Measurements from ENCODE around the gene COPS3. TPM values are rescaled to one million over a fixed set of nuclear protein-coding genes. Genes with fewer than 3 reads are reported as not detected.

The COPS3 gene
- total RNA-seq, 1 experiment from 2014 or later, result 113 TPM

GRCh38 chr17:17223736-17224135 lies 57.3 kb downstream of the COPS3 start:
- Histone ChIP-seq H2BK120ac (ENCODE audit: low read depth, low read length, poor library complexity, severe bottlenecking) (no peak overlapping the region), H2AFZ (ENCODE audit: low read length) (no peak overlapping the region), H2BK15ac (ENCODE audit: low read depth, low read length) (no peak overlapping the region), H3K4me2 (ENCODE audit: insufficient read depth, insufficient read length, low read length) (no peak overlapping the region), H3K79me1 (ENCODE audit: insufficient read depth, low read depth, low read length, poor library complexity, severe bottlenecking) (no peaks in the 10 kb centered on the region), H4K91ac (ENCODE audit: insufficient read length, low read depth, low read length) (no peak overlapping the region), H2BK5ac (ENCODE audit: insufficient read length, low read length) (no peak overlapping the region), H3K14ac (ENCODE audit: insufficient read depth, low read length) (no peak overlapping the region), H3K4me1 (ENCODE audit: insufficient read depth, low read length) (no peaks in the 10 kb centered on the region), H3K56ac (ENCODE audit: insufficient read length, low read depth, low read length) (no peak overlapping the region), H3K18ac (ENCODE audit: insufficient read length, low read depth, low read length) (no peak overlapping the region), H3K9ac (ENCODE audit: extremely low read depth, insufficient read length, low read length) (no peak overlapping the region), H3K79me2 (ENCODE audit: insufficient read depth, low read length) (no peaks in the 10 kb centered on the region), H3K27me3 (ENCODE audit: insufficient read depth, low read length) (no peaks in the 10 kb centered on the region), H3K23me2 (ENCODE audit: insufficient read length, low read depth, low read length, poor library complexity, severe bottlenecking) (no peaks in the 10 kb centered on the region), H3K4ac (ENCODE audit: low read depth, low read length) (no peak overlapping the region), H3T11ph (ENCODE audit: low read length) (no peak overlapping the region), H2BK20ac (ENCODE audit: low read depth, low read length, poor library complexity, severe bottlenecking) (no peak overlapping the region), H2BK12ac (ENCODE audit: insufficient read length, low read depth, low read length) (no peak overlapping the region), H4K5ac (ENCODE audit: insufficient read length, low read depth, low read length) (no peak overlapping the region), H4K8ac (replicated peaks; ENCODE audit: insufficient read length, low read depth, low read length) (no peak overlapping the region), H3K27ac (ENCODE audit: insufficient read length, low read depth, low read length) (no peak overlapping the region), H2AK5ac (ENCODE audit: insufficient read length, low read length) (no peak overlapping the region), H3K23ac (ENCODE audit: insufficient read length, low read depth, low read length) (no peak overlapping the region), H4K20me1 (ENCODE audit: control insufficient read depth, insufficient read depth, insufficient read length) (no peaks in the 10 kb centered on the region), H3K9me3 (ENCODE audit: control insufficient read depth, low read depth, low read length) (no peaks in the 10 kb centered on the region)
- TF ChIP-seq, protein P1, sequence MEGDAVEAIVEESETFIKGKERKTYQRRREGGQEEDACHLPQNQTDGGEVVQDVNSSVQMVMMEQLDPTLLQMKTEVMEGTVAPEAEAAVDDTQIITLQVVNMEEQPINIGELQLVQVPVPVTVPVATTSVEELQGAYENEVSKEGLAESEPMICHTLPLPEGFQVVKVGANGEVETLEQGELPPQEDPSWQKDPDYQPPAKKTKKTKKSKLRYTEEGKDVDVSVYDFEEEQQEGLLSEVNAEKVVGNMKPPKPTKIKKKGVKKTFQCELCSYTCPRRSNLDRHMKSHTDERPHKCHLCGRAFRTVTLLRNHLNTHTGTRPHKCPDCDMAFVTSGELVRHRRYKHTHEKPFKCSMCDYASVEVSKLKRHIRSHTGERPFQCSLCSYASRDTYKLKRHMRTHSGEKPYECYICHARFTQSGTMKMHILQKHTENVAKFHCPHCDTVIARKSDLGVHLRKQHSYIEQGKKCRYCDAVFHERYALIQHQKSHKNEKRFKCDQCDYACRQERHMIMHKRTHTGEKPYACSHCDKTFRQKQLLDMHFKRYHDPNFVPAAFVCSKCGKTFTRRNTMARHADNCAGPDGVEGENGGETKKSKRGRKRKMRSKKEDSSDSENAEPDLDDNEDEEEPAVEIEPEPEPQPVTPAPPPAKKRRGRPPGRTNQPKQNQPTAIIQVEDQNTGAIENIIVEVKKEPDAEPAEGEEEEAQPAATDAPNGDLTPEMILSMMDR (conservative IDR thresholded peaks at IDR 0.05), result no peak
- Mint-ChIP-seq H3K4me1 (peaks cover 0 to 6% of the 10 kb centered on the region in 2 experiments; a peak in 2 of 4 replicates), H3K36me3 (ENCODE audit: insufficient read depth in 1 of 3, low read depth in 3 of 3) (peaks cover 41 to 92% (median 81%) of the 10 kb centered on the region in 3 experiments), H3K4me3 (no peak overlapping the region), H3K27ac (peak overlapping the region in 1 of 3 experiments; percentile 22; a peak in 2 of 7 replicates), H3K27me3 (ENCODE audit: low read depth) (no peaks in the 10 kb centered on the region), H3K9me3 (no peaks in the 10 kb centered on the region)
- no CpG with 5 or more reads among the region's 16 CpGs for WGBS (ENCODE audit: extremely low coverage, insufficient read length, low lambda C conversion rate)
- no peak for DNase-seq
